Activated naive CD8-positive, alpha-beta T cell treated with anti-CD3 and anti-CD28 coated beads, Interleukin-2, amount 50 U/mL, for 24 hours (primary cell): ENCODE measurements around the gene CLIC3.

Source experiments
- ATAC-seq: fragments of 150-1000 bp; cut with Tn5 transposase; one replicate; pipeline ENCODE4 v1.10.0; 2021
- DNase-seq: peaks from one replicate; pipeline ENCODE4 v3.0.0; 2021
- H3K27ac Mint-ChIP-seq: one replicate; pipeline ENCODE4 v1.8.0; 2021; ENCODE audit warnings: mild to moderate bottlenecking, mixed read lengths
- H3K27me3 Mint-ChIP-seq: one replicate; pipeline ENCODE4 v1.8.0; 2021; ENCODE audit warnings: mixed read lengths
- H3K36me3 Mint-ChIP-seq: one replicate; pipeline ENCODE4 v1.8.0; 2021; ENCODE audit warnings: low read depth, mixed read lengths
- H3K4me1 Mint-ChIP-seq: one replicate; pipeline ENCODE4 v1.8.0; 2021; ENCODE audit warnings: mixed read lengths
- H3K4me3 Mint-ChIP-seq: one replicate; pipeline ENCODE4 v1.8.0; 2021; ENCODE audit warnings: mild to moderate bottlenecking, moderate library complexity, mixed read lengths
- H3K9me3 Mint-ChIP-seq: one replicate; pipeline ENCODE4 v1.8.0; 2021; ENCODE audit warnings: mixed read lengths

Gene CLIC3

GRCh38 chr9:136955943-136956335 is 40.4 kb downstream of the CLIC3 start:
- Mint-ChIP-seq H3K9me3 (peaks cover 4% of the 10 kb centered on the region), H3K4me3 (no peak overlapping the region), H3K27ac (no peak overlapping the region), H3K27me3 (no peaks in the 10 kb centered on the region), H3K36me3 (peaks cover 2% of the 10 kb centered on the region), H3K4me1 (peaks cover 5% of the 10 kb centered on the region)
- no peak for DNase-seq
- no peak for ATAC-seq

- Mint-ChIP-seq H3K36me3 (peaks cover 2% of the 10 kb centered on the region), H3K4me1 (peaks cover 5% of the 10 kb centered on the region), H3K27me3 (no peaks in the 10 kb centered on the region), H3K9me3 (peaks cover 4% of the 10 kb centered on the region), H3K4me3 (no peak overlapping the region), H3K27ac (no peak overlapping the region)
- no peak for DNase-seq
- ATAC-seq: no peak
Measured at GRCh38 chr9:136955202-136955942, 41.0 kb downstream of the CLIC3 start.

GRCh38 chr9:136954270-136955083 is 41.9 kb downstream of the CLIC3 start:
- Mint-ChIP-seq H3K9me3 (peaks cover 4% of the 10 kb centered on the region), H3K27me3 (no peaks in the 10 kb centered on the region), H3K4me3 (no peak overlapping the region), H3K36me3 (peaks cover 2% of the 10 kb centered on the region), H3K4me1 (peaks cover 3% of the 10 kb centered on the region), H3K27ac (no peak overlapping the region)
- ATAC-seq: no peak
- no peak for DNase-seq

GRCh38 chr9:136953771-136954269 is 42.5 kb downstream of the CLIC3 start:
- Mint-ChIP-seq H3K4me3 (no peak overlapping the region), H3K27me3 (no peaks in the 10 kb centered on the region), H3K9me3 (peaks cover 4% of the 10 kb centered on the region), H3K4me1 (peaks cover 4% of the 10 kb centered on the region), H3K27ac (no peak overlapping the region), H3K36me3 (peaks cover 2% of the 10 kb centered on the region)
- ATAC-seq (no peak), DNase-seq (no peak)

- DNase-seq (no peak), ATAC-seq (no peak)
- Mint-ChIP-seq H3K27me3 (no peaks in the 10 kb centered on the region), H3K27ac (no peak overlapping the region), H3K4me1 (peaks cover 7% of the 10 kb centered on the region), H3K36me3 (peaks cover 2% of the 10 kb centered on the region), H3K9me3 (peaks cover 4% of the 10 kb centered on the region), H3K4me3 (no peak overlapping the region)
Measured at GRCh38 chr9:136952876-136953770, 43.2 kb downstream of the CLIC3 start.

- Mint-ChIP-seq H3K9me3 (peaks cover 4% of the 10 kb centered on the region), H3K36me3 (peaks cover 2% of the 10 kb centered on the region), H3K4me3 (no peak overlapping the region), H3K27ac (no peak overlapping the region), H3K27me3 (no peaks in the 10 kb centered on the region), H3K4me1 (peaks cover 8% of the 10 kb centered on the region)
- DNase-seq (no peak), ATAC-seq (no peak)
Measured at GRCh38 chr9:136952321-136952850, 44.0 kb downstream of the CLIC3 start.

- H3K27ac Mint-ChIP-seq: no peak within 1 kb of the TSS
- DNase-seq (no peak), ATAC-seq (no peak)
- no peaks in the 10 kb centered on the region for H3K27me3 Mint-ChIP-seq
- peaks cover 3% of the 10 kb centered on the region for H3K9me3 Mint-ChIP-seq
- H3K4me1 Mint-ChIP-seq: peaks cover 8% of the 10 kb centered on the region
- no peak within 1 kb of the TSS for H3K4me3 Mint-ChIP-seq
- H3K36me3 Mint-ChIP-seq: peaks cover 2% of the 10 kb centered on the region
Measured at GRCh38 chr9:136951541-136952320, 44.6 kb downstream of the CLIC3 start, which contains the start of gene LCN12. Gene LCN12, plus strand, starts transcription at chr9:136952273. Its CDS starts 55 bp downstream, at chr9:136952328.

- H3K27ac Mint-ChIP-seq: peak overlapping the region; percentile 67
- H3K4me1 Mint-ChIP-seq: peaks cover 8% of the 10 kb centered on the region
- no peak for ATAC-seq
- H3K36me3 Mint-ChIP-seq: no peaks in the 10 kb centered on the region
- peak overlapping the region; percentile 75 for H3K4me3 Mint-ChIP-seq
- no peaks in the 10 kb centered on the region for H3K9me3 Mint-ChIP-seq
- no peaks in the 10 kb centered on the region for H3K27me3 Mint-ChIP-seq
- no peak for DNase-seq
Measured at GRCh38 chr9:136950656-136951276, 45.6 kb downstream of the CLIC3 start.

GRCh38 chr9:136949817-136950655 is 46.3 kb downstream of the CLIC3 start:
- peak; percentile 93 for ATAC-seq
- peaks cover 8% of the 10 kb centered on the region for H3K4me1 Mint-ChIP-seq
- peak; percentile 97 for DNase-seq
- H3K27ac Mint-ChIP-seq: peak overlapping the region; percentile 67
- no peaks in the 10 kb centered on the region for H3K9me3 Mint-ChIP-seq
- no peaks in the 10 kb centered on the region for H3K27me3 Mint-ChIP-seq
- H3K36me3 Mint-ChIP-seq: no peaks in the 10 kb centered on the region
- peak overlapping the region; percentile 75 for H3K4me3 Mint-ChIP-seq

GRCh38 chr9:136949239-136949816 is 47.0 kb downstream of the CLIC3 start:
- Mint-ChIP-seq H3K27ac (peak overlapping the region; percentile 46), H3K36me3 (no peaks in the 10 kb centered on the region), H3K4me1 (peaks cover 12% of the 10 kb centered on the region), H3K27me3 (no peaks in the 10 kb centered on the region), H3K4me3 (peak overlapping the region; percentile 75), H3K9me3 (no peaks in the 10 kb centered on the region)
- no peak for DNase-seq
- no peak for ATAC-seq

GRCh38 chr9:136947955-136948510 is 48.3 kb downstream of the CLIC3 start:
- Mint-ChIP-seq H3K36me3 (no peaks in the 10 kb centered on the region), H3K27ac (no peak overlapping the region)
- DNase-seq: peak; percentile 57

More at GRCh38 chr9:136947955-136948510, 48.3 kb downstream of the CLIC3 start:
- no peak for ATAC-seq
- Mint-ChIP-seq H3K4me3 (no peak overlapping the region), H3K27me3 (no peaks in the 10 kb centered on the region), H3K9me3 (no peaks in the 10 kb centered on the region), H3K4me1 (peaks cover 13% of the 10 kb centered on the region)
